HepG2 (cell line): ENCODE measurements around the gene SMC6. TPM values are rescaled to one million over a fixed set of nuclear protein-coding genes. Genes with fewer than 3 reads are reported as not detected.

Experiments used
- ATAC-seq: fragments of 200-7000 bp; cut with Tn5 transposase; 3 replicates; pipeline ENCODE4 v1.9.1; 2020; ENCODE audit warnings: mild to moderate bottlenecking, moderate library complexity
- BruUV-seq: library from RNA; stranded (reverse); fragments of 400-500 nt; replicated peaks from 2 replicates; lab custom pipeline; 2021; lab: Mats Ljungman, UMichigan
- CTCF ChIA-PET: fragments of 300-600 bp; formaldehyde crosslinking; extraction: SDS; loops from one replicate; lab custom pipeline; 2021; ENCODE audit warnings: low total read pairs, inconsistent platforms, low intra/inter-chr PET ratio; lab: Yijun Ruan, JAX
- POLR2A ChIA-PET: fragments of 350-600 bp; sonication (Branson Sonifier 250); formaldehyde crosslinking; loops from one replicate; lab custom pipeline; 2020; ENCODE audit warnings: antibody characterized with exemption, inconsistent platforms; lab: Yijun Ruan, JAX
- DNase-seq: peaks from one replicate; pipeline ENCODE4 v3.0.0-alpha.2; 2015; ENCODE audit warnings: low spot score
- FAIRE-seq: peaks from 3 replicates; lab custom pipeline; 2011; peaks lifted over from hg19 to GRCh38; lab: Jason Lieb, UNC
- H2AFZ ChIP-seq: one replicate; pipeline ENCODE4 v1.6.1; 2011; ENCODE audit warnings: low read length, inconsistent platforms
- H3K27ac ChIP-seq: fragments of 300-600 bp; 3 replicates; pipeline ENCODE4 v1.8.0; 2011; ENCODE audit warnings: mixed run types, mild to moderate bottlenecking, mixed read lengths, low read length, inconsistent platforms; ENCODE audit not compliant: insufficient read depth; ENCODE audit errors: extremely low read length
- H3K27me3 ChIP-seq, 2 experiments: fragments of 200-600 bp in 1 of 2; 2 replicates in 1 of 2; 3 replicates in 1 of 2; pipeline versions ENCODE4 v1.6.0 to v1.8.0; 2011; ENCODE audit warnings: low read length in 2 of 2, mild to moderate bottlenecking in 2 of 2, moderate library complexity in 2 of 2, inconsistent platforms in 1 of 2; ENCODE audit not compliant: insufficient read depth in 2 of 2, control insufficient read depth in 1 of 2
- H3K36me3 ChIP-seq, 2 experiments: fragments of 200-600 bp in 1 of 2; replicated peaks in 1 of 2; 2 replicates in 1 of 2; 3 replicates in 1 of 2; pipeline versions ENCODE4 v1.5.1 to v1.8.0; 2011; ENCODE audit warnings: low read length in 2 of 2, inconsistent platforms in 1 of 2; ENCODE audit not compliant: insufficient read depth in 2 of 2, control insufficient read depth in 1 of 2
- H3K4me1 ChIP-seq: 2 replicates; pipeline ENCODE4 v1.5.1; 2012; ENCODE audit warnings: low read length, inconsistent platforms; ENCODE audit not compliant: insufficient read depth
- H3K4me2 ChIP-seq: 2 replicates; pipeline ENCODE4 v1.6.0; 2011; ENCODE audit warnings: low read depth, low read length, inconsistent platforms
- H3K4me3 ChIP-seq, 3 experiments: fragments of 200-600 bp in 1 of 3; sonication (generic), shearing (Covaris generic) in 1 of 3; replicated peaks in 1 of 3; 2 replicates each; pipeline ENCODE4 v1.5.1; 2011 to 2016; ENCODE audit warnings: low read length in 3 of 3, inconsistent platforms in 2 of 3, low read depth in 2 of 3, mild to moderate bottlenecking in 2 of 3, control low read depth in 1 of 3, mixed read lengths in 1 of 3; ENCODE audit not compliant: insufficient read depth in 1 of 3
- H3K79me2 ChIP-seq: one replicate; pipeline ENCODE4 v1.6.1; 2011; ENCODE audit warnings: low read length, inconsistent platforms; ENCODE audit not compliant: insufficient read depth
- H3K9ac ChIP-seq: 2 replicates; pipeline ENCODE4 v1.6.0; 2011; ENCODE audit warnings: mild to moderate bottlenecking, low read depth, low read length, inconsistent platforms; ENCODE audit not compliant: insufficient read depth
- H3K9me3 ChIP-seq: 2 replicates; pipeline ENCODE4 v1.5.1; 2012; ENCODE audit warnings: mild to moderate bottlenecking, low read length
- H4K20me1 ChIP-seq: 2 replicates; pipeline ENCODE4 v1.6.0; 2011; ENCODE audit warnings: inconsistent platforms, mild to moderate bottlenecking, low read length, moderate library complexity; ENCODE audit not compliant: insufficient read depth
- CENPX ChIP-seq: sonication (generic); formaldehyde crosslinking; IDR thresholded peaks from 2 replicates; pipeline ENCODE4 v1.9.0; 2021; ENCODE audit warnings: mild to moderate bottlenecking, missing genetic modification reagents, moderate library complexity
- HES4 ChIP-seq: sonication (generic); formaldehyde crosslinking; IDR thresholded peaks from 2 replicates; pipeline ENCODE4 v1.9.0; 2021; ENCODE audit warnings: mild to moderate bottlenecking, missing genetic modification reagents, borderline replicate concordance
- ISX ChIP-seq: sonication (generic); formaldehyde crosslinking; conservative IDR thresholded peaks from 2 replicates; pipeline ENCODE4 v1.5.0; 2020; ENCODE audit warnings: missing genetic modification reagents
- JARID2 ChIP-seq: sonication (generic); formaldehyde crosslinking; IDR thresholded peaks from 2 replicates; pipeline ENCODE4 v1.8.1; 2023; ENCODE audit warnings: missing genetic modification reagents, inconsistent platforms; ENCODE audit not compliant: insufficient replicate concordance
- MAFF ChIP-seq: IDR thresholded peaks from 2 replicates; pipeline ENCODE4 v1.6.1; 2011; ENCODE audit warnings: low read depth, low read length, improper control_type of control experiment
- MTA1 ChIP-seq: sonication (generic); formaldehyde crosslinking; IDR thresholded peaks from 2 replicates; pipeline ENCODE4 v1.4.0; 2020; ENCODE audit warnings: missing genetic modification reagents, mild to moderate bottlenecking, borderline replicate concordance
- SNAI1 ChIP-seq: sonication (generic); formaldehyde crosslinking; IDR thresholded peaks from 2 replicates; pipeline ENCODE4 v1.5.0; 2020; ENCODE audit warnings: mild to moderate bottlenecking, missing genetic modification reagents, borderline replicate concordance
- SNAPC2 ChIP-seq: sonication (generic); formaldehyde crosslinking; IDR thresholded peaks from 2 replicates; pipeline ENCODE4 v1.8.1; 2022; ENCODE audit warnings: mild to moderate bottlenecking, missing genetic modification reagents
- TRAFD1 ChIP-seq: sonication (generic); formaldehyde crosslinking; IDR thresholded peaks from 2 replicates; pipeline ENCODE4 v1.5.1; 2020; ENCODE audit warnings: missing genetic modification reagents, mild to moderate bottlenecking, borderline replicate concordance
- ZBTB43 ChIP-seq: sonication (generic); formaldehyde crosslinking; conservative IDR thresholded peaks from 2 replicates; pipeline ENCODE4 v1.4.0; 2020; ENCODE audit warnings: missing genetic modification reagents
- ZNF350 ChIP-seq: sonication (generic); formaldehyde crosslinking; IDR thresholded peaks from 2 replicates; pipeline ENCODE4 v1.4.0; 2020; ENCODE audit warnings: mild to moderate bottlenecking, low read depth, missing genetic modification reagents, borderline replicate concordance
- WGBS: methylation state at CpG from one replicate; pipeline ENCODE4 v1.1.6; 2017; ENCODE audit warnings: low lambda C conversion rate; 5-methylcytosine and 5-hydroxymethylcytosine counted together
- in situ Hi-C: cut with HindIII; loops from 2 replicates; pipeline ENCODE4 v1.10.0; 2017; ENCODE audit warnings: low pct_unique_long_range_greater_than_20kb; ENCODE audit not compliant: extremely low pct_ligation_motif_present
- intact Hi-C: fragments of 100-400 bp; cut with micrococcal nuclease; formaldehyde crosslinking; loops from one replicate; pipeline ENCODE4 v1.10.0; 2022; ENCODE audit not compliant: unreplicated experiment
- polyA plus RNA-seq, 8 experiments: library from polyadenylated mRNA; depleted of rRNA in 3 of 8; stranded (reverse) in 7 of 8; unstranded in 1 of 8; fragments of >200 nt; fragmentation: Illumina TruSeq in 4 of 8; extraction: Trizol in 4 of 8; gene quantifications; 2 replicates each; pipeline versions ENCODE4 v1.2.1 to v1.2.3, GENCODE V29; 2011 to 2016; ENCODE audit warnings: low read depth in 4 of 8, missing spikeins in 1 of 8, mixed read lengths in 1 of 8; ENCODE audit not compliant: insufficient read depth in 1 of 8
- total RNA-seq, 5 experiments: library from RNA; depleted of rRNA; stranded (reverse); fragments of >200 nt; fragmentation: Illumina TruSeq; extraction: Trizol; gene quantifications; 2 replicates each; pipeline ENCODE4 v1.2.3, GENCODE V29; 2016; ENCODE audit warnings: low read depth in 1 of 5
- TF ChIP-seq, protein P1 (sequence below): sonication (generic); formaldehyde crosslinking; IDR thresholded peaks from 2 replicates; pipeline ENCODE4 v1.4.0; 2020; ENCODE audit warnings: missing genetic modification reagents
- TF ChIP-seq, protein P2 (sequence below): sonication (generic); formaldehyde crosslinking; IDR thresholded peaks from 2 replicates; pipeline ENCODE4 v1.4.0; 2020; ENCODE audit warnings: missing genetic modification reagents

SMC6 gene
- total and polyA plus RNA-seq, 2 of the 13 experiments (the other 11 are each of a cell fraction or from before 2014, with no cell fraction given): 18.9 to 55.3 TPM

GRCh38 chr2:17762451-17762850 lies 8.8 kb upstream of the SMC6 start:
- ChIA-PET POLR2A (no interaction called here), CTCF (no interaction called here)
- no peaks in the 10 kb centered on the region for H3K27me3 ChIP-seq
- BruUV-seq: no TSS peak
- intact Hi-C loops (no loop called here), in situ Hi-C loops (no loop called here)
- no peak for FAIRE-seq
- H2AFZ ChIP-seq: no peak overlapping the region
- no peaks in the 10 kb centered on the region for H4K20me1 ChIP-seq
- peaks cover 2 to 24% of the 10 kb centered on the region in 2 experiments; a peak in 2 of 5 replicates for H3K36me3 ChIP-seq
- H3K79me2 ChIP-seq: peaks cover 18% of the 10 kb centered on the region
- peaks cover 34% of the 10 kb centered on the region for H3K4me1 ChIP-seq
- H3K9ac ChIP-seq: no peak overlapping the region
- H3K9me3 ChIP-seq: no peaks in the 10 kb centered on the region
- no peak for DNase-seq
- TF ChIP-seq JARID2 (CRISPR knock-in tag) (no peak), ISX (CRISPR knock-in tag) (no peak), CENPX (CRISPR knock-in tag) (no peak), MTA1 (CRISPR knock-in tag) (no peak)
- 95% methylated on average over 1 of the region's 1 CpG for WGBS
- no peak overlapping the region for H3K4me3 ChIP-seq
- no peak overlapping the region for H3K27ac ChIP-seq
- H3K4me2 ChIP-seq: no peak overlapping the region
- ATAC-seq: no peak

DNA sequence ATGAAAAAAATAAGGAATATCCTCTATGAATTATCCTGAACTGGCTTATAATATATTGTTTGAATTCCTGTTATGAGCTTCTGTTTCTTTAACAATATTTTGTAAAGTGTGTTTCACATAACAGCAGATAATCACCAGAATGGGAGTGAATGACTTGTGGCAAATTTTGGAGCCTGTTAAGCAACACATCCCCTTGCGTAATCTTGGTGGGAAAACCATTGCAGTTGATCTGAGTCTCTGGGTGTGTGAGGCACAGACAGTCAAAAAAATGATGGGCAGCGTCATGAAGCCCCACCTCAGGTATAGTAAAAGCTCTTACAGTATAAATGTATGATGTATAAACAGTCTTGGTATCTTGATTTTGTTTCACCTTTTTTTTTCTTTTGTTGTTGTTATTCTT lies 6.2 kb upstream of the SMC6 start:
- H4K20me1 ChIP-seq: no peaks in the 10 kb centered on the region
- H2AFZ ChIP-seq: no peak overlapping the region
- no peak overlapping the region for H3K9ac ChIP-seq
- 99% methylated on average over 2 of the region's 2 CpGs for WGBS
- no peak for FAIRE-seq
- no TSS peak for BruUV-seq
- intact Hi-C loops: no loop called here
- POLR2A ChIA-PET: no interaction called here
- H3K27ac ChIP-seq: no peak overlapping the region
- no peak overlapping the region for H3K4me2 ChIP-seq
- CTCF ChIA-PET: no interaction called here
- H3K9me3 ChIP-seq: no peaks in the 10 kb centered on the region
- H3K4me3 ChIP-seq: no peak overlapping the region
- DNase-seq: no peak
- H3K36me3 ChIP-seq: peaks cover 1 to 19% of the 10 kb centered on the region in 2 experiments; a peak in 1 of 5 replicates
- H3K27me3 ChIP-seq: no peaks in the 10 kb centered on the region
- H3K4me1 ChIP-seq: peaks cover 50% of the 10 kb centered on the region
- no peak for ATAC-seq
- in situ Hi-C loops: loop anchor here (10.0 kb wide), 1 partner anchor 215 kb away; the partner anchor contains the start of gene VSNL1
- H3K79me2 ChIP-seq: peaks cover 44% of the 10 kb centered on the region
- TF ChIP-seq SNAI1 (CRISPR knock-in tag) (no peak), SNAPC2 (no peak), TRAFD1 (no peak), ZBTB43 (CRISPR knock-in tag) (no peak), HES4 (CRISPR knock-in tag) (no peak), MAFF (0 out of 2 replicates have a peak, but pooled peaks have one; percentile 26), ZNF350 (no peak)
- TF ChIP-seq, protein P1, sequence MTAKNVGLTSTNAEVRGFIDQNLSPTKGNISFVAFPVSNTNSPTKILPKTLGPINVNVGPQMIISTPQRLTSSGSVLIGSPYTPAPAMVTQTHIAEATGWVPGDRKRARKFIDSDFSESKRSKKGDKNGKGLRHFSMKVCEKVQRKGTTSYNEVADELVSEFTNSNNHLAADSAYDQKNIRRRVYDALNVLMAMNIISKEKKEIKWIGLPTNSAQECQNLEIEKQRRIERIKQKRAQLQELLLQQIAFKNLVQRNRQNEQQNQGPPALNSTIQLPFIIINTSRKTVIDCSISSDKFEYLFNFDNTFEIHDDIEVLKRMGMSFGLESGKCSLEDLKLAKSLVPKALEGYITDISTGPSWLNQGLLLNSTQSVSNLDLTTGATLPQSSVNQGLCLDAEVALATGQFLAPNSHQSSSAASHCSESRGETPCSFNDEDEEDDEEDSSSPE: no peak
- TF ChIP-seq, protein P2, sequence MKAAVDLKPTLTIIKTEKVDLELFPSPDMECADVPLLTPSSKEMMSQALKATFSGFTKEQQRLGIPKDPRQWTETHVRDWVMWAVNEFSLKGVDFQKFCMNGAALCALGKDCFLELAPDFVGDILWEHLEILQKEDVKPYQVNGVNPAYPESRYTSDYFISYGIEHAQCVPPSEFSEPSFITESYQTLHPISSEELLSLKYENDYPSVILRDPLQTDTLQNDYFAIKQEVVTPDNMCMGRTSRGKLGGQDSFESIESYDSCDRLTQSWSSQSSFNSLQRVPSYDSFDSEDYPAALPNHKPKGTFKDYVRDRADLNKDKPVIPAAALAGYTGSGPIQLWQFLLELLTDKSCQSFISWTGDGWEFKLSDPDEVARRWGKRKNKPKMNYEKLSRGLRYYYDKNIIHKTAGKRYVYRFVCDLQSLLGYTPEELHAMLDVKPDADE: no peak
